Measurements from ENCODE around the gene UBA6.

UBA6 gene

DNA sequence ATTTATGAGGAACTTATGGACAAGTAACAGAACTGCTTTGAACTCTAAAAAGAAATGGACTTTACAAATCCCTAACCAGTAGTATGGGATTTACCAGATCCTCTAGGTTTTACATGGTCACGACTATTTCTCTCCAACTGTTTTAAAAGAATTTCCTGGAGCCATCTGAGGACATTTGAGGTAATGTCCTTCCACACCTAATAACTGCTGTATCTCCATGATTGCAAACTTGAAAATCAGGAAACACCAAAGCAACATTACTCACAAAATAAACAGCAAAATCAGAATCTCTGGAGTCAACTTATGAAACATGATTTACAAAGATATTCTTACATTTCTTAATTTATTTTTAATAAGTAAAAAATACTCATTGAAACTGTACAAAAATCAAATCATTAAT is 84.5 kb downstream of the UBA6 start:
- TF ChIP-seq, protein P1, sequence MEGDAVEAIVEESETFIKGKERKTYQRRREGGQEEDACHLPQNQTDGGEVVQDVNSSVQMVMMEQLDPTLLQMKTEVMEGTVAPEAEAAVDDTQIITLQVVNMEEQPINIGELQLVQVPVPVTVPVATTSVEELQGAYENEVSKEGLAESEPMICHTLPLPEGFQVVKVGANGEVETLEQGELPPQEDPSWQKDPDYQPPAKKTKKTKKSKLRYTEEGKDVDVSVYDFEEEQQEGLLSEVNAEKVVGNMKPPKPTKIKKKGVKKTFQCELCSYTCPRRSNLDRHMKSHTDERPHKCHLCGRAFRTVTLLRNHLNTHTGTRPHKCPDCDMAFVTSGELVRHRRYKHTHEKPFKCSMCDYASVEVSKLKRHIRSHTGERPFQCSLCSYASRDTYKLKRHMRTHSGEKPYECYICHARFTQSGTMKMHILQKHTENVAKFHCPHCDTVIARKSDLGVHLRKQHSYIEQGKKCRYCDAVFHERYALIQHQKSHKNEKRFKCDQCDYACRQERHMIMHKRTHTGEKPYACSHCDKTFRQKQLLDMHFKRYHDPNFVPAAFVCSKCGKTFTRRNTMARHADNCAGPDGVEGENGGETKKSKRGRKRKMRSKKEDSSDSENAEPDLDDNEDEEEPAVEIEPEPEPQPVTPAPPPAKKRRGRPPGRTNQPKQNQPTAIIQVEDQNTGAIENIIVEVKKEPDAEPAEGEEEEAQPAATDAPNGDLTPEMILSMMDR (IDR thresholded peaks at IDR 0.05; ENCODE audit: low read depth, low read length, missing control alignments), result no peak
- DNase-seq (ENCODE audit: extremely low read depth, low read depth), result no peak
- no peak overlapping the region for H3K4me3 ChIP-seq (replicated peaks; ENCODE audit: low read depth, low read length)

GRCh38 chr4:67615119-67615518 is 85.8 kb downstream of the UBA6 start:
- no peak for DNase-seq (ENCODE audit: extremely low read depth, low read depth)
- TF ChIP-seq, protein P1 (IDR thresholded peaks at IDR 0.05; ENCODE audit: low read depth, low read length, missing control alignments), result no peak
- H3K4me3 ChIP-seq (replicated peaks; ENCODE audit: low read depth, low read length), result no peak overlapping the region

DNA sequence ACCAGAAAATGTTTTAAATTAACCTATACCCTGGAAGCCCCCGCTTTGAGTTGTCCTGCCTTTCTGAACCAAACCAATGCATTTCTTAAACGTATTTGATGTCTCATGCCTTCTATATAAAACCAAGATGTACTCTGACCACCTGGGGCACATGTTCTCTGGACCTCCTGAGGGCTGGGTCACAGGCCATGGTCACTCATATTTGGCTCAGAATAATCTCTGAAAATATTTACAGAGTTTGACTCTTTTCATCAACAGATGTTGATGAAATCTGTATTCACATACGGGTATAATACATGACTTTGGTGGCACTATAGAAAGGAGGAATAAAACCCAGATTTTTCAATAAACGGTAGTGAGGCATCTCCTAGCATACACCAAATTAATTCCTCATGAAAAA is 86.8 kb downstream of the UBA6 start:
- no peak overlapping the region for H3K4me3 ChIP-seq (replicated peaks; ENCODE audit: low read depth, low read length)
- TF ChIP-seq, protein P1 (IDR thresholded peaks at IDR 0.05; ENCODE audit: low read depth, low read length, missing control alignments), result no peak
- no peak for DNase-seq (ENCODE audit: extremely low read depth, low read depth)

DNA sequence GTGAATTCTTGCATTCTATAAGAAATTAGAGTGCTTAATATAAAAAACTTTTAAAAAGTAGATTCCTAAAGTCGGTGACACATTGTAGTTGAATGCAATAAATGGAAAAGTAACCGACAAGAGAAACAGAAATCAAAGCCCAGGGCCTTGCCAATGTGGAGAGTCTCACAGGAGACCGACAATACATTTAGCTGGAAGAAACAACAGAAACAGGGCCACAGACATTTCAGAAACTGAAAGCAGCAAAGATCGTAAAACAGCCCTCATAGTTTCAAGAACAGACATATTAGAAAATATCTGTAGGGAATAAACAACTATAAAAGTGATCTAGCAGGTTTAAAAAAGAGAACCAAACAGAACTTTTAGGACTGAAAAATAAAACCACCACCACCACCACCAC is 92.9 kb downstream of the UBA6 start:
- no peak overlapping the region for H3K4me3 ChIP-seq (replicated peaks; ENCODE audit: low read depth, low read length)
- no peak for DNase-seq (ENCODE audit: extremely low read depth, low read depth)
- TF ChIP-seq, protein P1 (IDR thresholded peaks at IDR 0.05; ENCODE audit: low read depth, low read length, missing control alignments), result no peak

DNA sequence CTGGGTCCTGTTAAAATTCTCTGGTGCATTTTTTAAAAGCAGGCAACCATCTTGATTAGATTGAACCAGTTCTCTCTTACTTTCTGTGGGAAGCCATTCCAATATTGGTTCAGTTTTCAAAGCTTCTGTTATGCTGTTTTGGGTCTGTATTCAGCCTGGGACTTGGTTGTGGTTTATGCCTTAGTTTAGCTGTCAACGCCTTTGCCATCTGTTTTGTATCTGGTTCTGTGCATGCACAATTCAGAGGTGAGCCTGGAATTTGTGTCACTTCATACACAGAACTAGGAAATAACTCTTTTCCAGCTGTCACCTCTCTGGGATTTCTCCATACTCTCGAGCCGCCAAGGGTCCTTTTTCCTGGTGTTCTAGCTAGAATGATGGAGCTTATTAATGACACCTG is 96.2 kb downstream of the UBA6 start:
- no peak overlapping the region for H3K4me3 ChIP-seq (replicated peaks; ENCODE audit: low read depth, low read length)
- TF ChIP-seq, protein P1 (IDR thresholded peaks at IDR 0.05; ENCODE audit: low read depth, low read length, missing control alignments), result no peak
- DNase-seq (ENCODE audit: extremely low read depth, low read depth), result no peak

DNA sequence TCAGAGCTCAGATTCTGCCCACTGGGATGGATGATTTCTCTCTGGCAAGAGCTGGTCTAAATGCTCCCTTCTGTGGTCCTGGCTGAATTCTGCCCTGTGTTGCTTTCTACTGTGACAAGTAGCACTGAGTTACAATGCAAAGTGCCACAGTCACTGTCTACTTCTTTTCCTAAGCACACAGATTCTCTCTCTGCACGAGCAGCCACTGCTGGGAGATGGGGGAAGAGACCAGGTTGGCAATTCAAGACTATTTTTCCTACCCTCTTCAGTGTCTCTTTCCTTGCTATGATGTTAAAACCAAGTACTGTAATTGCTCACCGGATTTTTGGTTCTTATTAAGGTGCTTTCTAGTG is 97.0 kb downstream of the UBA6 start:
- H3K4me3 ChIP-seq (replicated peaks; ENCODE audit: low read depth, low read length), result no peak overlapping the region
- TF ChIP-seq, protein P1 (IDR thresholded peaks at IDR 0.05; ENCODE audit: low read depth, low read length, missing control alignments), result no peak
- no peak for DNase-seq (ENCODE audit: extremely low read depth, low read depth)

DNA sequence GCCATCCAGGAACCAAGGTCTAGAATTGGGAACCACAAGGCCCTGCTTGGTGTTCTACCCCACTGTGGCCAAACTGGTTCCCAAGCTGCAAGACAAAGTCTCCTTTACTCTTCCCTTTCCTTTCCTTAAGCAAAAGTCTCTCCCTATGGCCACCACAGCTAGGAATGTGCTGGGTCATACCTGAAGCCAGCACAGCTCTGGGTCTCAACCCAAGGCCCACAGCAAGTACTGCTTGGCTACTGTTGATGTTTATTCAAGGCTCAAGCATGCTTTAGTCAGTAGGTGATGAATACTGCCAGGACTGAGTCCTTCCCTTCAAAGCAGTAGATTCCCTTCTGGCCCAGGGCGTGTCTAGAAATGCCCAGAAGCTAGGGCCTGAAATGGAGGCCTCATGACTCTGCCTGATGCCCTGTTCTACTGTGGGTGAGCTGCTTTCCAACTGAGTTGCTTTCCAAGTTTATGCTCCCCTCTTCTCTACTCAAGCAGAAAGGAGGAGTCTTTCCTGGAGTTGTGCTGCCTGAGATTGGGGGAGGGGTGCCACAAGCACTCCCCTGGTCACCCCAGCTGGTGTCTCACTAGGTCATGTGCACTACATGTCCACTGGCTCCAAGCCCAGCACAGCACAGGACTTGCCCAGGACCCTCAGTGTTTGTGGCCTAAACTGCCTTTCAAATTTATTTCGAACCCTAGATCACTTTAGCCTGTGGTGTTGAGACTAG is 97.5 kb downstream of the UBA6 start:
- no peak for DNase-seq (ENCODE audit: extremely low read depth, low read depth)
- no peak overlapping the region for H3K4me3 ChIP-seq (replicated peaks; ENCODE audit: low read depth, low read length)
- TF ChIP-seq, protein P1 (IDR thresholded peaks at IDR 0.05; ENCODE audit: low read depth, low read length, missing control alignments), result no peak
